Liver (tissue), 9 donors: ENCODE measurements around the gene LRRFIP2. TPM values are rescaled to one million over a fixed set of nuclear protein-coding genes. Genes with fewer than 3 reads are reported as not detected.
A peak's percentile ranks its signal among the peaks of the same experiment; 100 is the strongest.

Experiments used
- DNase-seq: peaks from one replicate; pipeline ENCODE4 v3.0.0-alpha.2; 2017; ENCODE audit warnings: low spot score
- H3K27ac ChIP-seq, 2 donors: one replicate each; pipeline ENCODE4 v1.7.0; 2013; ENCODE audit warnings: inconsistent platforms in 2 of 2, low read length in 2 of 2, control low read depth in 1 of 2, low read depth in 1 of 2, mild to moderate bottlenecking in 1 of 2
- H3K27me3 ChIP-seq, 4 donors: one replicate each; pipeline versions ENCODE4 v1.6.1 to v1.7.0; 2013; ENCODE audit warnings: low read length in 3 of 4, inconsistent platforms in 1 of 4, mild to moderate bottlenecking in 1 of 4, moderate library complexity in 1 of 4; ENCODE audit not compliant: control insufficient read depth in 4 of 4, insufficient read depth in 4 of 4
- H3K36me3 ChIP-seq, 4 donors: one replicate each; pipeline versions ENCODE4 v1.6.1 to v1.7.0; 2013; ENCODE audit warnings: low read length in 3 of 4, mild to moderate bottlenecking in 3 of 4, low read depth in 1 of 4, moderate library complexity in 1 of 4; ENCODE audit not compliant: control insufficient read depth in 4 of 4, insufficient read depth in 3 of 4
- H3K4me1 ChIP-seq, 4 donors: one replicate each; pipeline versions ENCODE4 v1.6.1 to v1.7.0; 2013; ENCODE audit warnings: low read length in 3 of 4, mild to moderate bottlenecking in 3 of 4, moderate library complexity in 1 of 4; ENCODE audit not compliant: control insufficient read depth in 4 of 4, insufficient read depth in 4 of 4
- H3K4me3 ChIP-seq, 3 donors: one replicate each; pipeline versions ENCODE4 v1.6.1 to v1.7.0; 2013; ENCODE audit warnings: low read length in 3 of 3, control low read depth in 1 of 3, low read depth in 1 of 3, mild to moderate bottlenecking in 1 of 3
- H3K9ac ChIP-seq, 2 donors: one replicate each; pipeline ENCODE4 v1.7.0; 2013; ENCODE audit warnings: low read length in 2 of 2, mild to moderate bottlenecking in 2 of 2, moderate library complexity in 2 of 2, control low read depth in 1 of 2, low read depth in 1 of 2
- H3K9me3 ChIP-seq, 4 donors: one replicate each; pipeline versions ENCODE4 v1.6.1 to v1.7.0; 2013; ENCODE audit warnings: low read length in 3 of 4; ENCODE audit not compliant: control insufficient read depth in 4 of 4
- CTCF ChIP-seq: fragments of 150-350 bp; IDR thresholded peaks from 2 replicates; pipeline ENCODE4 v1.5.1; 2017; ENCODE audit warnings: improper control_type of control experiment, low read depth, low read length; ENCODE audit not compliant: missing input control
- EGR1 ChIP-seq, 2 donors: IDR thresholded peaks; 2 replicates each; pipeline ENCODE4 v1.6.1; 2016 to 2018; ENCODE audit warnings: antibody characterized with exemption in 2 of 2, low read depth in 2 of 2
- FOXA1 ChIP-seq: IDR thresholded peaks from 2 replicates; pipeline ENCODE4 v1.6.1; 2016; ENCODE audit warnings: antibody characterized with exemption
- FOXA2 ChIP-seq: IDR thresholded peaks from 2 replicates; pipeline ENCODE4 v1.6.1; 2016; ENCODE audit warnings: antibody characterized with exemption
- GABPA ChIP-seq, 2 donors: IDR thresholded peaks in 1 of 2; conservative IDR thresholded peaks in 1 of 2; 2 replicates each; pipeline ENCODE4 v1.6.1; 2016; ENCODE audit warnings: antibody characterized with exemption in 2 of 2, mild to moderate bottlenecking in 1 of 2, moderate library complexity in 1 of 2
- HNF4A ChIP-seq, 2 donors: conservative IDR thresholded peaks; 2 replicates each; pipeline ENCODE4 v1.6.1; 2016; ENCODE audit warnings: antibody characterized with exemption in 2 of 2, mild to moderate bottlenecking in 2 of 2
- HNF4G ChIP-seq: IDR thresholded peaks from 2 replicates; pipeline ENCODE4 v1.6.1; 2016; ENCODE audit warnings: antibody characterized with exemption
- JUND ChIP-seq, 2 donors: IDR thresholded peaks; 2 replicates each; pipeline ENCODE4 v1.6.1; 2016; ENCODE audit warnings: antibody characterized with exemption in 2 of 2
- MAX ChIP-seq: IDR thresholded peaks from 2 replicates; pipeline ENCODE4 v1.6.1; 2016; ENCODE audit warnings: antibody characterized with exemption
- NR2F2 ChIP-seq: IDR thresholded peaks from 2 replicates; pipeline ENCODE4 v1.6.1; 2016; ENCODE audit warnings: antibody characterized with exemption
- RAD21 ChIP-seq, 2 donors: IDR thresholded peaks; 2 replicates each; pipeline ENCODE4 v1.6.1; 2016; ENCODE audit warnings: antibody characterized with exemption in 2 of 2, mild to moderate bottlenecking in 2 of 2
- REST ChIP-seq: IDR thresholded peaks from 2 replicates; pipeline ENCODE4 v1.6.1; 2016; ENCODE audit warnings: antibody characterized with exemption, mild to moderate bottlenecking
- RXRA ChIP-seq, 2 donors: IDR thresholded peaks; 2 replicates each; pipeline ENCODE4 v1.6.1; 2017 to 2018; ENCODE audit warnings: antibody characterized with exemption in 2 of 2, mild to moderate bottlenecking in 1 of 2
- SP1 ChIP-seq: IDR thresholded peaks from 2 replicates; pipeline ENCODE4 v1.6.1; 2018; ENCODE audit warnings: antibody characterized with exemption, mild to moderate bottlenecking
- TAF1 ChIP-seq: conservative IDR thresholded peaks from 2 replicates; pipeline ENCODE4 v1.6.1; 2016; ENCODE audit warnings: antibody characterized with exemption, mild to moderate bottlenecking
- YY1 ChIP-seq: IDR thresholded peaks from 2 replicates; pipeline ENCODE4 v1.6.1; 2016; ENCODE audit warnings: antibody characterized with exemption, mild to moderate bottlenecking
- ZBTB33 ChIP-seq: IDR thresholded peaks from 2 replicates; pipeline ENCODE4 v1.6.1; 2016; ENCODE audit warnings: antibody characterized with exemption
- WGBS: extraction: QIAGEN DNeasy Blood & Tissue Kit; methylation state at CpG from one replicate; pipeline ENCODE4 v1.1.7; 2013; 5-methylcytosine and 5-hydroxymethylcytosine counted together
- polyA plus RNA-seq, 2 donors: library from polyadenylated mRNA; stranded (reverse) in 1 of 2; unstranded in 1 of 2; fragments of 200-250 nt in 1 of 2; fragments of >200 nt in 1 of 2; fragmentation: Nextera tagmentation in 1 of 2; extraction: Ambion mirVana in 1 of 2; gene quantifications; one replicate each; pipeline versions ENCODE4 v1.2.1 to v1.2.3, GENCODE V29; 2013 to 2015
- total RNA-seq, 2 donors: library from RNA; depleted of rRNA; stranded (reverse); fragments of >200 nt; gene quantifications; one replicate each; pipeline ENCODE4 v1.2.3, GENCODE V29; 2014
- TF ChIP-seq, protein P1 (sequence below): IDR thresholded peaks from 2 replicates; pipeline ENCODE4 v1.6.1; 2016; ENCODE audit warnings: antibody characterized with exemption
- donor health status: healthy.
- donor health status: healthy.
- donor health status: healthy.
- donor health status: healthy.
- donor health status: healthy.

LRRFIP2 gene
- total and polyA plus RNA-seq, 4 donors, result 22.6 to 56.9 (median 39.8) TPM

- 54% methylated on average over 2 of the region's 2 CpGs for WGBS
- Histone ChIP-seq H3K9me3 (no peaks in the 10 kb centered on the region), H3K4me3 (no peak overlapping the region), H3K27me3 (no peaks in the 10 kb centered on the region), H3K4me1 (peaks cover 4 to 11% (median 6%) of the 10 kb centered on the region in 4 donors), H3K27ac (no peak overlapping the region), H3K9ac (no peak overlapping the region), H3K36me3 (peaks cover 0 to 3% (median 0%) of the 10 kb centered on the region in 4 donors)
- no peak for DNase-seq
- no peak for TF ChIP-seq FOXA2
- no peak for TF ChIP-seq REST
- TF ChIP-seq MAX, result no peak
- no peak for TF ChIP-seq GABPA (IDR thresholded peaks at IDR 0.05 in 1 of 2, conservative IDR thresholded peaks at IDR 0.05 in 1 of 2)
- no peak for TF ChIP-seq NR2F2
- TF ChIP-seq RAD21 (IDR thresholded peaks at IDR 0.05), result no peak
- TF ChIP-seq YY1, result peak; percentile 41
- TF ChIP-seq CTCF, result no peak
- TF ChIP-seq, protein P1, sequence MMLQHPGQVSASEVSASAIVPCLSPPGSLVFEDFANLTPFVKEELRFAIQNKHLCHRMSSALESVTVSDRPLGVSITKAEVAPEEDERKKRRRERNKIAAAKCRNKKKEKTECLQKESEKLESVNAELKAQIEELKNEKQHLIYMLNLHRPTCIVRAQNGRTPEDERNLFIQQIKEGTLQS, result peak; percentile 35
- TF ChIP-seq HNF4G, result no peak
- TF ChIP-seq HNF4A (conservative IDR thresholded peaks at IDR 0.05), result no peak
Observed at GRCh38 chr3:37098884-37099283, 75.5 kb downstream of the LRRFIP2 start.

DNA sequence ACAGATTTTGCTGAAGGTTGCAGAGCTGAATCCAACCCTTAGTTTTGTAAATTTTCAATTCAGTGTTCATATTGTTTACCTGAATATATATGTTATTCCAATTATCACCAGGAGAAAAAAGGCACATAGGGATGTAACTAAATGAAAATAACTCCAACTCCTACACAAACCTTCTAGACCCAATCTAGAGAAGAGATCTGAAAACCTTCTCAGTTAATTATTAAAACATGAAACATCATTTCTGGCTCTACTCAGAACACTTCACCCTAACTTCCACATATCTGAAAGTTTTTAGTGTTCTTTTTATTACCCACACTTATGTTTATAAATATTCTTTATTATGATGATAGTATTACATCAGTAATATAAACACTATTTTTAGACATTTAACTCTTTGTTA is 76.6 kb downstream of the LRRFIP2 start:
- no peak overlapping the region for H3K4me3 ChIP-seq
- peaks cover 0 to 4% (median 2%) of the 10 kb centered on the region in 4 donors for H3K36me3 ChIP-seq
- H3K4me1 ChIP-seq, result peaks cover 4 to 11% (median 6%) of the 10 kb centered on the region in 4 donors
- H3K27ac ChIP-seq, result no peak overlapping the region
- H3K9me3 ChIP-seq, result no peaks in the 10 kb centered on the region
- no peak overlapping the region for H3K9ac ChIP-seq
- no peaks in the 10 kb centered on the region for H3K27me3 ChIP-seq
- DNase-seq, result no peak
- no peak for TF ChIP-seq FOXA2
- TF ChIP-seq NR2F2, result no peak
- TF ChIP-seq HNF4G, result no peak
- no peak for TF ChIP-seq JUND (IDR thresholded peaks at IDR 0.05)
- TF ChIP-seq REST, result no peak
- no peak for TF ChIP-seq EGR1 (IDR thresholded peaks at IDR 0.05; ENCODE audit: low read depth in 2 of 2)
- no peak for TF ChIP-seq TAF1
- TF ChIP-seq YY1, result no peak
- TF ChIP-seq ZBTB33, result no peak
- TF ChIP-seq FOXA1, result no peak
- TF ChIP-seq CTCF, result no peak
- TF ChIP-seq SP1, result no peak
- TF ChIP-seq HNF4A (conservative IDR thresholded peaks at IDR 0.05), result no peak
- TF ChIP-seq RXRA (IDR thresholded peaks at IDR 0.05), result no peak
- TF ChIP-seq, protein P1, result no peak
- no peak for TF ChIP-seq RAD21 (IDR thresholded peaks at IDR 0.05)
